ENCODE data around the gene KIF5C.

KIF5C gene

DNA sequence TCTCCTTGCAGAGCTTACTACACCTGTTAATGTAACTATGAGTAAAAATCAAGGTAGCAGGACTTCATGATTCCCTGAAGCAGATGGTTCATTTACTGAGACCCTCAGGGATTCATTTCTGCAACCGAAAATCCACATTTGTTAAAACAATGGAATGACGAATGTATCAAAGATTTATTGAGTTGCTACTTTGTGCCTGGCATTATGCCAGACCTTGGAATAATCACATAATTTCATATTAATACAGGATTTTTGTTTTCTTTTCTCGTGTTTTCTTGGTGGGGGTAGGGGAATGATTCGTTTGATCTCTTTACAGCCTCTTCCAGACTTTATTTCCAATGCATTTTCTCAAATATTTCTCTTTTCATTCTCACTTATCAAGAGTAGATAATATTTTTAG, 8.9 kb upstream of the KIF5C start:
- Histone ChIP-seq H3K9me3 (ENCODE audit: control insufficient read depth in 1 of 2, low read length in 2 of 2) (peaks cover 0 to 3% of the 10 kb centered on the region in 2 donors), H3K4me1 (ENCODE audit: control insufficient read depth in 1 of 2, insufficient read depth in 2 of 2, low read length in 2 of 2) (no peaks in the 10 kb centered on the region), H3K27me3 (ENCODE audit: low read depth, low read length) (no peaks in the 10 kb centered on the region), H3K27ac (ENCODE audit: low read length) (no peak overlapping the region), H3K36me3 (ENCODE audit: control insufficient read depth in 1 of 2, insufficient read depth in 2 of 2, low read length in 2 of 2) (no peaks in the 10 kb centered on the region), H3K4me3 (ENCODE audit: low read depth in 1 of 2, low read length in 2 of 2) (no peak overlapping the region)

DNA sequence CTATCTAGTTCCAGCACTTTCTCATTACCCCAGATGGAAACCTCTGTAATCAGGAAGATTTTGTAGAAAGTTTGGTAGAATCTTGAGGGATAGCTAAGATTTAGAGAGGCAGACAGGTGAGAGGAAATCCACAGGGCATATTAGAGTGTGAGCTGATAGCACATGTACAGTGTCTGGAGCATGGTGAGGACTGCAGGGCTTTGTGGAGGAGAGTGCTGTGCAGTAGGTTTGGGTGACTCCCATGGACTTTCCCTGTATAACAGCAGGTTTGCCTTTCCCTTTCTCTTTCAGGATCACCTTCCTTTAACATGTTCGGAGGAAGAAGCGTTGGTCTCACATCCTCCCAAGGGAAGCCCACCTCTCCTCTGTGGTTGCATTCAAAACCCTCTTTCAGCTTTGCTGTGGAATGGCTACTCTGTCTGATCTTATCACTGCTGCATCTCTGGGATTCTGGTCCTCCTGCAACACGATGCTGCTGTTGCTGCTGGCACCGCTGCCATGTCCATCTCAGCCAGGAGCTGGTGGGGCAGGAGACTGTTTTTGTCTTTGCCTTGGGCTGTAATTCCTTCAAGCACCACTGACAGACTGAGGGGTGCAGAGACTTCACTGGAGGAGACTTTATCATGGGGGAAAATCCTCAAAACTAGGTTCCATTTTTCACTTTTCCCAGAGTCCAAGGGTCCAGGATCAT, 7.8 kb upstream of the KIF5C start:
- Histone ChIP-seq H3K27ac (ENCODE audit: low read length) (no peak overlapping the region), H3K27me3 (ENCODE audit: low read depth, low read length) (no peaks in the 10 kb centered on the region)

GRCh38 chr2:148875387-148876051, 492 bp downstream of the KIF5C start:
- peaks cover 13% of the 10 kb centered on the region for H3K27me3 ChIP-seq (ENCODE audit: low read depth, low read length)
- H3K4me3 ChIP-seq (ENCODE audit: low read depth in 1 of 2, low read length in 2 of 2): peak overlapping the region in 1 of 2 donors; percentile 61
- no peak overlapping the region for H3K27ac ChIP-seq (ENCODE audit: low read length)
- peaks cover 0 to 3% of the 10 kb centered on the region in 2 donors for H3K9me3 ChIP-seq (ENCODE audit: control insufficient read depth in 1 of 2, low read length in 2 of 2)
- H3K4me1 ChIP-seq (ENCODE audit: control insufficient read depth in 1 of 2, insufficient read depth in 2 of 2, low read length in 2 of 2): peaks cover 0 to 22% of the 10 kb centered on the region in 2 donors
- peaks cover 0 to 2% of the 10 kb centered on the region in 2 donors for H3K36me3 ChIP-seq (ENCODE audit: control insufficient read depth in 1 of 2, insufficient read depth in 2 of 2, low read length in 2 of 2)

More for the DNA sequence above, 7.8 kb upstream of the KIF5C start:
- H3K9me3 ChIP-seq (ENCODE audit: control insufficient read depth in 1 of 2, low read length in 2 of 2): peaks cover 0 to 3% of the 10 kb centered on the region in 2 donors
- H3K36me3 ChIP-seq (ENCODE audit: control insufficient read depth in 1 of 2, insufficient read depth in 2 of 2, low read length in 2 of 2): no peaks in the 10 kb centered on the region
- H3K4me1 ChIP-seq (ENCODE audit: control insufficient read depth in 1 of 2, insufficient read depth in 2 of 2, low read length in 2 of 2): no peaks in the 10 kb centered on the region
- H3K4me3 ChIP-seq (ENCODE audit: low read depth in 1 of 2, low read length in 2 of 2): no peak overlapping the region

GRCh38 chr2:148876202-148876594, 1.2 kb downstream of the KIF5C start:
- Histone ChIP-seq H3K9me3 (ENCODE audit: control insufficient read depth in 1 of 2, low read length in 2 of 2) (peaks cover 0 to 5% of the 10 kb centered on the region in 2 donors), H3K27ac (ENCODE audit: low read length) (no peak overlapping the region), H3K4me3 (ENCODE audit: low read depth in 1 of 2, low read length in 2 of 2) (peak overlapping the region; percentile 9 to 61), H3K27me3 (ENCODE audit: low read depth, low read length) (peaks cover 13% of the 10 kb centered on the region), H3K4me1 (ENCODE audit: control insufficient read depth in 1 of 2, insufficient read depth in 2 of 2, low read length in 2 of 2) (peaks cover 0 to 22% of the 10 kb centered on the region in 2 donors), H3K36me3 (ENCODE audit: control insufficient read depth in 1 of 2, insufficient read depth in 2 of 2, low read length in 2 of 2) (peaks cover 0 to 5% of the 10 kb centered on the region in 2 donors)

- Histone ChIP-seq H3K4me1 (ENCODE audit: control insufficient read depth in 1 of 2, insufficient read depth in 2 of 2, low read length in 2 of 2) (peaks cover 0 to 22% of the 10 kb centered on the region in 2 donors), H3K9me3 (ENCODE audit: control insufficient read depth in 1 of 2, low read length in 2 of 2) (peaks cover 0 to 5% of the 10 kb centered on the region in 2 donors), H3K4me3 (ENCODE audit: low read depth in 1 of 2, low read length in 2 of 2) (peak overlapping the region; percentile 9 to 61), H3K36me3 (ENCODE audit: control insufficient read depth in 1 of 2, insufficient read depth in 2 of 2, low read length in 2 of 2) (peaks cover 0 to 5% of the 10 kb centered on the region in 2 donors), H3K27me3 (ENCODE audit: low read depth, low read length) (peaks cover 13% of the 10 kb centered on the region), H3K27ac (ENCODE audit: low read length) (no peak overlapping the region)
Measured at GRCh38 chr2:148876595-148877402, 1.8 kb downstream of the KIF5C start.

DNA sequence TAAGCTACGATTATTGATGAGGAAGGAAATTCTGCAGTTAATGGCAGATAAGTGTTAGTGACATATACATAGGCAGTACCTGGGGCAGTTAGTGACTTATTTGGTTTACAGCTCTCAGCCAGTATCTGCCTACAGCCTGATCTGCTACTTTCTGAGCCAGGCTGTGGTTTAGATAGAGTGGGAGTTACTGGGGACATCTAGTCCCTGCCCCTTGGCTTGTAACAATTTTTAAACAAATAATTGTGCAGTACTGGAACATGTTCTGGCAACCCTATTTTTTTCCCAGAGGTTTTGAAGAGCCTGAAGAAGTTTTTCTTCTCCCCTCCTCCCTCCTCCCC, 2.3 kb downstream of the KIF5C start:
- Histone ChIP-seq H3K9me3 (ENCODE audit: control insufficient read depth in 1 of 2, low read length in 2 of 2) (peaks cover 0 to 5% of the 10 kb centered on the region in 2 donors), H3K36me3 (ENCODE audit: control insufficient read depth in 1 of 2, insufficient read depth in 2 of 2, low read length in 2 of 2) (peaks cover 0 to 5% of the 10 kb centered on the region in 2 donors), H3K4me3 (ENCODE audit: low read depth in 1 of 2, low read length in 2 of 2) (peak overlapping the region in 1 of 2 donors; percentile 9), H3K27ac (ENCODE audit: low read length) (no peak overlapping the region), H3K27me3 (ENCODE audit: low read depth, low read length) (peaks cover 13% of the 10 kb centered on the region), H3K4me1 (ENCODE audit: control insufficient read depth in 1 of 2, insufficient read depth in 2 of 2, low read length in 2 of 2) (peaks cover 0 to 22% of the 10 kb centered on the region in 2 donors)

- peaks cover 0 to 5% of the 10 kb centered on the region in 2 donors for H3K9me3 ChIP-seq (ENCODE audit: control insufficient read depth in 1 of 2, low read length in 2 of 2)
- peaks cover 6% of the 10 kb centered on the region for H3K27me3 ChIP-seq (ENCODE audit: low read depth, low read length)
- H3K4me1 ChIP-seq (ENCODE audit: control insufficient read depth in 1 of 2, insufficient read depth in 2 of 2, low read length in 2 of 2): peaks cover 0 to 13% of the 10 kb centered on the region in 2 donors
- H3K36me3 ChIP-seq (ENCODE audit: control insufficient read depth in 1 of 2, insufficient read depth in 2 of 2, low read length in 2 of 2): peaks cover 0 to 5% of the 10 kb centered on the region in 2 donors
- H3K4me3 ChIP-seq (ENCODE audit: low read depth in 1 of 2, low read length in 2 of 2): no peak overlapping the region
- H3K27ac ChIP-seq (ENCODE audit: low read length): no peak overlapping the region
Measured at GRCh38 chr2:148880636-148881035, 5.6 kb downstream of the KIF5C start.

GRCh38 chr2:148882051-148882450, 7.0 kb downstream of the KIF5C start:
- peaks cover 0 to 5% of the 10 kb centered on the region in 2 donors for H3K36me3 ChIP-seq (ENCODE audit: control insufficient read depth in 1 of 2, insufficient read depth in 2 of 2, low read length in 2 of 2)
- peaks cover 0 to under 1% of the 10 kb centered on the region in 2 donors for H3K4me1 ChIP-seq (ENCODE audit: control insufficient read depth in 1 of 2, insufficient read depth in 2 of 2, low read length in 2 of 2)
- no peaks in the 10 kb centered on the region for H3K27me3 ChIP-seq (ENCODE audit: low read depth, low read length)
- no peak overlapping the region for H3K4me3 ChIP-seq (ENCODE audit: low read depth in 1 of 2, low read length in 2 of 2)
- peaks cover 0 to 5% of the 10 kb centered on the region in 2 donors for H3K9me3 ChIP-seq (ENCODE audit: control insufficient read depth in 1 of 2, low read length in 2 of 2)
- H3K27ac ChIP-seq (ENCODE audit: low read length): no peak overlapping the region

DNA sequence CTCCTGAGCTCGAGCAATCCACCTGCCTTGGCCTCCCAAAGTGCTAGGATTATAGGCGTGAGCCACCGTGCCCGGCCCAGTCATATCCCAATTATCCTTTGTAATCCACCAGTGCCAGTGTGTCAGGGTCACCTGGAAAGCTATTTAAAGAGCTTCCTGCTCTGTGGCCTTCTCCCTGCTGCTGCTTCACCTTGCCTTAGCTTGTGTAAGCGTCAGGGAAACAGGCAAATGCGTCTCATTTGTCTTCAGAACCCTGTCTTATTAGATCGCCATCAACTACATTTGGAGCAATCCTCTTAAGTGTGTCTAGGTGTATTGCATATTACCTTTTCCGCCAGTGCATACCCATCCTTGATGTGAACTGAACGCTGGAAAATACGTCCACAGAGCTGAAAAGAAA, 10.2 kb downstream of the KIF5C start:
- Histone ChIP-seq H3K4me1 (ENCODE audit: control insufficient read depth in 1 of 2, insufficient read depth in 2 of 2, low read length in 2 of 2) (peaks cover 0 to 7% of the 10 kb centered on the region in 2 donors), H3K9me3 (ENCODE audit: control insufficient read depth in 1 of 2, low read length in 2 of 2) (peaks cover 0 to 5% of the 10 kb centered on the region in 2 donors), H3K27me3 (ENCODE audit: low read depth, low read length) (peaks cover 14% of the 10 kb centered on the region), H3K27ac (ENCODE audit: low read length) (no peak overlapping the region), H3K4me3 (ENCODE audit: low read depth in 1 of 2, low read length in 2 of 2) (no peak overlapping the region), H3K36me3 (ENCODE audit: control insufficient read depth in 1 of 2, insufficient read depth in 2 of 2, low read length in 2 of 2) (peaks cover 0 to 5% of the 10 kb centered on the region in 2 donors)

GRCh38 chr2:148885988-148886387, 11.0 kb downstream of the KIF5C start:
- Histone ChIP-seq H3K4me3 (ENCODE audit: low read depth in 1 of 2, low read length in 2 of 2) (no peak overlapping the region), H3K27ac (ENCODE audit: low read length) (no peak overlapping the region), H3K4me1 (ENCODE audit: control insufficient read depth in 1 of 2, insufficient read depth in 2 of 2, low read length in 2 of 2) (peaks cover 0 to 7% of the 10 kb centered on the region in 2 donors), H3K9me3 (ENCODE audit: control insufficient read depth in 1 of 2, low read length in 2 of 2) (no peaks in the 10 kb centered on the region), H3K27me3 (ENCODE audit: low read depth, low read length) (peaks cover 14% of the 10 kb centered on the region), H3K36me3 (ENCODE audit: control insufficient read depth in 1 of 2, insufficient read depth in 2 of 2, low read length in 2 of 2) (no peaks in the 10 kb centered on the region)

All from muscle layer of duodenum (tissue), 2 donors.